Measurements from ENCODE around the gene LSMEM2.

LSMEM2 gene

GRCh38 chr3:50331364-50331907 lies 52.5 kb downstream of the LSMEM2 start:
- TF ChIP-seq CTCF (conservative IDR thresholded peaks at IDR 0.05; ENCODE audit: low read length): no peak
- H3K4me3 ChIP-seq (ENCODE audit: low read length): no peak overlapping the region
- no peak for DNase-seq (ENCODE audit: low read depth)

GRCh38 chr3:50333744-50334328 lies 54.9 kb downstream of the LSMEM2 start:
- H3K4me3 ChIP-seq (ENCODE audit: low read length): no peak overlapping the region; the same call in 1 of the 2 replicates
- no peak for TF ChIP-seq CTCF (conservative IDR thresholded peaks at IDR 0.05; ENCODE audit: low read length)
- DNase-seq (ENCODE audit: low read depth): peak; percentile 74

GRCh38 chr3:50334339-50335075 lies 55.6 kb downstream of the LSMEM2 start:
- H3K4me3 ChIP-seq (ENCODE audit: low read length): no peak overlapping the region; the same call in 1 of the 2 replicates
- DNase-seq (ENCODE audit: low read depth): no peak
- TF ChIP-seq CTCF (conservative IDR thresholded peaks at IDR 0.05; ENCODE audit: low read length): no peak

- H3K4me3 ChIP-seq (ENCODE audit: low read length): peak overlapping the region; percentile 94
- DNase-seq (ENCODE audit: low read depth): peak; percentile 25
- TF ChIP-seq CTCF (conservative IDR thresholded peaks at IDR 0.05; ENCODE audit: low read length): no peak; the same call in 1 of the 2 replicates
These were observed 57.7 kb downstream of the LSMEM2 start for GRCh38 chr3:50336452-50337174.

- H3K4me3 ChIP-seq (ENCODE audit: low read length): peak overlapping the region; percentile 94
- peak; percentile 99 for DNase-seq (ENCODE audit: low read depth)
- no peak for TF ChIP-seq CTCF (conservative IDR thresholded peaks at IDR 0.05; ENCODE audit: low read length)
These were observed 58.4 kb downstream of the LSMEM2 start for GRCh38 chr3:50337175-50337861.
